WTC11 (cell line): ENCODE results near the gene FHOD1. TPM values are rescaled to one million over a fixed set of nuclear protein-coding genes. Genes with fewer than 3 reads are reported as not detected.

Experiments
- CBFB ChIP-seq: sonication (generic); formaldehyde crosslinking; IDR thresholded peaks from 2 replicates; pipeline ENCODE4 v1.8.1; 2022; ENCODE audit warnings: mild to moderate bottlenecking, low read depth, missing genetic modification reagents
- CDX4 ChIP-seq: fragments of 250-450 bp; sonication (Bioruptor Pico); IDR thresholded peaks from 2 replicates; pipeline ENCODE4 v1.9.0; 2021; ENCODE audit warnings: moderate library complexity, mild to moderate bottlenecking, inconsistent platforms, borderline replicate concordance
- ETV6 ChIP-seq: sonication (generic); formaldehyde crosslinking; IDR thresholded peaks from 2 replicates; pipeline ENCODE4 v1.8.1; 2022; ENCODE audit warnings: mild to moderate bottlenecking, missing genetic modification reagents
- FOXJ3 ChIP-seq: sonication (generic); formaldehyde crosslinking; IDR thresholded peaks from 2 replicates; pipeline ENCODE4 v1.9.0; 2021; ENCODE audit warnings: missing genetic modification reagents, mild to moderate bottlenecking, borderline replicate concordance
- FOXK1 ChIP-seq: sonication (generic); formaldehyde crosslinking; IDR thresholded peaks from 2 replicates; pipeline ENCODE4 v1.8.0; 2022; ENCODE audit warnings: mild to moderate bottlenecking, moderate library complexity, missing genetic modification reagents
- FOXP4 ChIP-seq: sonication (generic); formaldehyde crosslinking; IDR thresholded peaks from 2 replicates; pipeline ENCODE4 v1.8.0; 2022; ENCODE audit warnings: mild to moderate bottlenecking, missing genetic modification reagents
- GABPB1 ChIP-seq: sonication (generic); formaldehyde crosslinking; IDR thresholded peaks from 2 replicates; pipeline ENCODE4 v1.8.1; 2023; ENCODE audit warnings: mild to moderate bottlenecking, missing genetic modification reagents
- NFYB ChIP-seq: sonication (generic); formaldehyde crosslinking; conservative IDR thresholded peaks from 2 replicates; pipeline ENCODE4 v1.8.0; 2022; ENCODE audit warnings: low read depth, missing genetic modification reagents
- NR2C2 ChIP-seq: sonication (generic); formaldehyde crosslinking; IDR thresholded peaks from 2 replicates; pipeline ENCODE4 v1.8.0; 2022; ENCODE audit warnings: mild to moderate bottlenecking, missing genetic modification reagents
- RELA ChIP-seq: sonication (generic); formaldehyde crosslinking; IDR thresholded peaks from 2 replicates; pipeline ENCODE4 v1.8.1; 2022; ENCODE audit warnings: missing genetic modification reagents, mild to moderate bottlenecking, borderline replicate concordance
- SP1 ChIP-seq: sonication (generic); formaldehyde crosslinking; conservative IDR thresholded peaks from 2 replicates; pipeline ENCODE4 v1.8.1; 2022; ENCODE audit warnings: missing genetic modification reagents
- TCF7 ChIP-seq: sonication (generic); formaldehyde crosslinking; IDR thresholded peaks from 2 replicates; pipeline ENCODE4 v1.8.0; 2022; ENCODE audit warnings: mild to moderate bottlenecking, low read depth, missing genetic modification reagents, moderate library complexity
- ZBTB21 ChIP-seq: sonication (generic); formaldehyde crosslinking; IDR thresholded peaks from 2 replicates; pipeline ENCODE4 v1.8.1; 2023; ENCODE audit warnings: mild to moderate bottlenecking, missing genetic modification reagents, borderline replicate concordance
- ZNF263 ChIP-seq: sonication (generic); formaldehyde crosslinking; IDR thresholded peaks from 2 replicates; pipeline ENCODE4 v1.8.1; 2022; ENCODE audit warnings: low read depth, mild to moderate bottlenecking, moderate library complexity, missing genetic modification reagents
- ZNF281 ChIP-seq: sonication (generic); formaldehyde crosslinking; IDR thresholded peaks from 2 replicates; pipeline ENCODE4 v1.8.0; 2023; ENCODE audit warnings: mild to moderate bottlenecking, missing genetic modification reagents
- ZNF396 ChIP-seq: fragments of 250-450 bp; sonication (Bioruptor Pico); IDR thresholded peaks from 2 replicates; pipeline ENCODE4 v1.8.0; 2021; ENCODE audit warnings: mild to moderate bottlenecking, moderate library complexity, borderline replicate concordance
- total RNA-seq: library from RNA; stranded (reverse); gene quantifications from 3 replicates; pipeline ENCODE4 v1.2.3, GENCODE V29; 2021
- TF ChIP-seq, protein P1 (sequence below): fragments of 200-600 bp; IDR thresholded peaks from 2 replicates; pipeline ENCODE4 v1.8.0; 2022; ENCODE audit warnings: antibody characterized with exemption
- TF ChIP-seq, protein P2 (sequence below): sonication (generic); formaldehyde crosslinking; IDR thresholded peaks from 2 replicates; pipeline ENCODE4 v1.8.1; 2022; ENCODE audit warnings: missing genetic modification reagents, borderline replicate concordance

The FHOD1 gene
- total RNA-seq, 1 experiment from 2014 or later = 81.3 TPM

DNA sequence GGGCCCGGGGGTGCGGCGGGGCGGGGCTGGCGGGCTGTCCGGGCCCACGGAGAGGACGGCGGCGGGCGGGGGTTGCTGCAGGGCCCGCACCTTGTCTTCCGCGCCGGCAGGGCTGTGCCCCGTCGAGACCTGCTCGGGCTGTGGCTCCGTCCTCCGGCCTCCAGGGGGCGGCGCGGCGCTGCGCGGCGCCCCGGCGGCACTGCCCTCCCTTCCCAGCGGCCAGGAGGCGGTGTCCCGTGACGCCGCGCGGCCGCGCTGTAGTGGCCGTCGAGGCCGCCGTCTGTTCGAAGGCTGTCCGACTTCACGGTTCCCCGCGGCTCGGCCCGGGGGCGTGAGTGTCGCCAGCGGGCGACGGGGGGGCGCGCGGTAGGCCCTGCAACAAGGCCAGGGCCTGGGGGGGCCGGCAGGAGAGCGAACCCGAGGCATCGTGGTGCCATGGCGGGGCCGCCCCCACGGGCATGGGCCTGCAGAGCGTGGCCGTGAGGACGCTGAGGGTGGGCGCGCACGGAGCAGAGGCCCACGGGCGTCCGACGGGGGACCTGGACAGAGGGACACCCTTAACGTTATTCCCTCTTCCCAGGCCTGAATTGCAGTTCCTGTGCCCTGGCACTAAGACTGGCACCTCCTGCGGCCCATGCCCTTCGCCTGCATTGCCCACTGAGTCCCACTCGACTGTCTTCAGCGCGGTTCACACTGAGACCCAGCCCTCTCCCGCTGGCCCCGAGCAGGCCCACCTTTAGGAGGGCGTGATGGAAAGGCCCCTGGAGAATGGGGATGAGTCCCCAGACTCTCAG is 32.2 kb upstream of the FHOD1 start, which contains the start of gene PLEKHG4 (continued):
- TF ChIP-seq ZNF281 (CRISPR knock-in tag) (no peak; the same call in 1 of the 2 replicates), NR2C2 (CRISPR knock-in tag) (peak; percentile 39; the same call in 1 of the 2 replicates), FOXP4 (CRISPR knock-in tag) (no peak; the same call in 1 of the 2 replicates), TCF7 (CRISPR knock-in tag) (peak; percentile 84), GABPB1 (peak; percentile 61; the same call in 1 of the 2 replicates), FOXK1 (peak; percentile 75), RELA (CRISPR knock-in tag) (peak; percentile 95; the same call in 1 of the 2 replicates), FOXJ3 (CRISPR knock-in tag) (no peak), ZBTB21 (CRISPR knock-in tag) (peak; percentile 77; the same call in 1 of the 2 replicates), CDX4 (no peak), CBFB (CRISPR knock-in tag) (0 out of 2 replicates have a peak, but pooled peaks have one; percentile 55), NFYB (CRISPR knock-in tag) (0 out of 2 replicates have a peak, but pooled peaks have one; percentile 30), ETV6 (peak; percentile 89), ZNF263 (CRISPR knock-in tag) (no peak), SP1 (CRISPR knock-in tag) (peak; percentile 74), ZNF396 (CRISPR knock-in tag) (no peak)
- TF ChIP-seq, protein P1, sequence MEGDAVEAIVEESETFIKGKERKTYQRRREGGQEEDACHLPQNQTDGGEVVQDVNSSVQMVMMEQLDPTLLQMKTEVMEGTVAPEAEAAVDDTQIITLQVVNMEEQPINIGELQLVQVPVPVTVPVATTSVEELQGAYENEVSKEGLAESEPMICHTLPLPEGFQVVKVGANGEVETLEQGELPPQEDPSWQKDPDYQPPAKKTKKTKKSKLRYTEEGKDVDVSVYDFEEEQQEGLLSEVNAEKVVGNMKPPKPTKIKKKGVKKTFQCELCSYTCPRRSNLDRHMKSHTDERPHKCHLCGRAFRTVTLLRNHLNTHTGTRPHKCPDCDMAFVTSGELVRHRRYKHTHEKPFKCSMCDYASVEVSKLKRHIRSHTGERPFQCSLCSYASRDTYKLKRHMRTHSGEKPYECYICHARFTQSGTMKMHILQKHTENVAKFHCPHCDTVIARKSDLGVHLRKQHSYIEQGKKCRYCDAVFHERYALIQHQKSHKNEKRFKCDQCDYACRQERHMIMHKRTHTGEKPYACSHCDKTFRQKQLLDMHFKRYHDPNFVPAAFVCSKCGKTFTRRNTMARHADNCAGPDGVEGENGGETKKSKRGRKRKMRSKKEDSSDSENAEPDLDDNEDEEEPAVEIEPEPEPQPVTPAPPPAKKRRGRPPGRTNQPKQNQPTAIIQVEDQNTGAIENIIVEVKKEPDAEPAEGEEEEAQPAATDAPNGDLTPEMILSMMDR = peak; percentile 83
- TF ChIP-seq, protein P2, sequence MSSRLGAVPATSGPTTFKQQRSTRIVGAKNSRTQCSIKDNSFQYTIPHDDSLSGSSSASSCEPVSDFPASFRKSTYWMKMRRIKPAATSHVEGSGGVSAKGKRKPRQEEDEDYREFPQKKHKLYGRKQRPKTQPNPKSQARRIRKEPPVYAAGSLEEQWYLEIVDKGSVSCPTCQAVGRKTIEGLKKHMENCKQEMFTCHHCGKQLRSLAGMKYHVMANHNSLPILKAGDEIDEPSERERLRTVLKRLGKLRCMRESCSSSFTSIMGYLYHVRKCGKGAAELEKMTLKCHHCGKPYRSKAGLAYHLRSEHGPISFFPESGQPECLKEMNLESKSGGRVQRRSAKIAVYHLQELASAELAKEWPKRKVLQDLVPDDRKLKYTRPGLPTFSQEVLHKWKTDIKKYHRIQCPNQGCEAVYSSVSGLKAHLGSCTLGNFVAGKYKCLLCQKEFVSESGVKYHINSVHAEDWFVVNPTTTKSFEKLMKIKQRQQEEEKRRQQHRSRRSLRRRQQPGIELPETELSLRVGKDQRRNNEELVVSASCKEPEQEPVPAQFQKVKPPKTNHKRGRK (CRISPR knock-in tag) = no peak
